Measurements from ENCODE around the gene PHKA1. TPM values are rescaled to one million over a fixed set of nuclear protein-coding genes. Genes with fewer than 3 reads are reported as not detected.

The PHKA1 gene
- total RNA-seq, 1 donor from 2014 or later = 10.9 TPM

DNA sequence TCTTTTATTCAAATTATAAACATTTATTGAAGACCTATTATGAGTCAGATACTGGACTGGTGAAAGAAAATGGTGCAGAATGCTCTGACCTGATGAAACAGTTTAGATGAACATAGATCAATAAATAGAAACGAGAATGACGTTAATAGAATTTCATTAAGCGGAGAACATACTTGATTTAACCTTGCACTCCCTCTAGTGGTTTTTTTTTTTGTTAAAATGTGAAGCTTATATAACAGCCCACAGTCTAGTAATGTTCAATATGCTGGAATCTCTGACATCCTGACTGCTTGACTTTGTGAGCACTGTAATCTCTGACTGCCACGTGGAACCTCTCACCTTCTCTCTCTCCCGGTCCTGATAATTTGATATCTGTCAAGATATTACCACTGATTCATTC is 173.8 kb downstream of the PHKA1 start:
- H3K27me3 Mint-ChIP-seq = no peaks in the 10 kb centered on the region
- peak; percentile 63 for TF ChIP-seq CTCF (conservative IDR thresholded peaks at IDR 0.05)
- H3K4me1 Mint-ChIP-seq (ENCODE audit: unreplicated experiment) = peaks cover 4% of the 10 kb centered on the region
- no peak overlapping the region for H3K27ac Mint-ChIP-seq
- no peaks in the 10 kb centered on the region for H3K9me3 Mint-ChIP-seq
- H3K36me3 Mint-ChIP-seq = peaks cover 5% of the 10 kb centered on the region
- H3K4me3 Mint-ChIP-seq = no peak overlapping the region
- no peak for DNase-seq (ENCODE audit: extremely low spot score, unreplicated experiment)

DNA sequence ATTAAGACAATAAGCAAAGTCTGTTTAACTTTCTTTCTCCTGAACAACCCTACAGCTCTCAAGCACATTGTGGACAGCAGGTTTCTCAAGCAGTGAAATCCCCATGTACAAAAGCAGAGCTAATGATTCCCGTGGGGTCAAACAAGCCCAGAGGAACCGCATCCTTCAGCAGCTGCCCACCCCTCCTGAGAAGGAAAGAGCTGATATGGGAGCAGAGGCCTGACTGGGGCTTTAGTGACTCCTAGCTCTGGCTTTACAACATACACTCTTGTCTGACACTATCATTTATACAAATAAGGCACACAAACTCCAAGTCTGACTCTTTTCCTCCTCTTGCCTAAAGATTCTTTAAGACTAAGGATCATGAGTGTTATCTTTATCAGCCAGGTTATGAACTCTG is 174.3 kb downstream of the PHKA1 start:
- no peak overlapping the region for H3K27ac Mint-ChIP-seq
- TF ChIP-seq CTCF (conservative IDR thresholded peaks at IDR 0.05) = no peak
- H3K4me3 Mint-ChIP-seq = no peak overlapping the region
- H3K9me3 Mint-ChIP-seq = no peaks in the 10 kb centered on the region
- no peak for DNase-seq (ENCODE audit: extremely low spot score, unreplicated experiment)
- H3K27me3 Mint-ChIP-seq = no peaks in the 10 kb centered on the region
- H3K36me3 Mint-ChIP-seq = peaks cover 5% of the 10 kb centered on the region
- peaks cover 4% of the 10 kb centered on the region for H3K4me1 Mint-ChIP-seq (ENCODE audit: unreplicated experiment)

DNA sequence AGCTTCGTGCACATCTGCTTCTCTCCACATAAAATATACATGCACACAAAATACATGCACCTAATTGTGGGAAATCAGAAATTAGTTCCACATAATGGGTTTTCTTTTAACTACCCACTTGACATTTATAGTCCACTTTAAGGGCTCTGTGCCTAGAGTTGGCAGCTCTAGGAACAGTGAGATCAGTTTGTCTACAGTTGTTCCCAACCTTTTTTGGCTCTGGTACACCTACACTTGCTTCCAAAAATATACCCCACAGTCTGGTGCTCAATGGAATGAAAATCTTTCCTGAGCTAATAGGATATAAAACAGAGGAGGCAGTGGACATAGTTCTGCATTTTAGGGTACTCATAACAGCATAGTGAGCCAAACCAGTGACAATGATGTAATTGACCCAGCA is 177.6 kb downstream of the PHKA1 start:
- H3K4me1 Mint-ChIP-seq (ENCODE audit: unreplicated experiment) = peaks cover 4% of the 10 kb centered on the region
- DNase-seq (ENCODE audit: extremely low spot score, unreplicated experiment) = no peak
- no peaks in the 10 kb centered on the region for H3K27me3 Mint-ChIP-seq
- no peak for TF ChIP-seq CTCF (conservative IDR thresholded peaks at IDR 0.05)
- H3K4me3 Mint-ChIP-seq = no peak overlapping the region
- no peaks in the 10 kb centered on the region for H3K36me3 Mint-ChIP-seq
- no peaks in the 10 kb centered on the region for H3K9me3 Mint-ChIP-seq
- no peak overlapping the region for H3K27ac Mint-ChIP-seq

DNA sequence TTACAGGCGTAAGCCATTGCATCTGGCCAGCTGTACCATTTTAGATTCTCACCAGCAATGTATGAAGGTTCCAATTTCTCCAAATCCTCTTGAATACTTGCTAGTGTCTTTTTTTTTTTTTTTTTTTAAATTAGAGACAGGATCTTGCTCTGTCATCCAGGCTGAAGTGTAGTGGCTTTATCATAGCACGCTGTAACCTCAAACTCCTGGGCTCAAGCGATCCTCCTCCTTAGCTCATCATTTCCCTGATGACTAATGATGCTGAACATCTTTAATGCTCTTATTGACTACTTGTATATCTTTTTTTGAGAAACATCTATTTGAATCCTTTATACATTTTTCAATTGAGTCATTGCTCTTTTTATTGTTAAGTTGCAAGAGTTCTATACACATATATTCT is 181.7 kb downstream of the PHKA1 start:
- Mint-ChIP-seq H3K27me3 (no peaks in the 10 kb centered on the region), H3K36me3 (peaks cover 4% of the 10 kb centered on the region), H3K9me3 (no peaks in the 10 kb centered on the region), H3K27ac (no peak overlapping the region), H3K4me3 (no peak overlapping the region), H3K4me1 (ENCODE audit: unreplicated experiment) (no peaks in the 10 kb centered on the region)
- no peak for TF ChIP-seq CTCF (conservative IDR thresholded peaks at IDR 0.05)
- DNase-seq (ENCODE audit: extremely low spot score, unreplicated experiment) = no peak

Other genes starting within 250 kb of the PHKA1 start
- gene HDAC8, start 141.5 kb downstream of the PHKA1 start, total RNA-seq (ENCODE audit: low replicate concordance) = 30.3 and 32.4 TPM in 2 replicates
- gene DMRTC1B, start 62.6 kb upstream of the PHKA1 start, total RNA-seq (ENCODE audit: low replicate concordance) = 1.9 and 2.2 TPM in 2 replicates
- gene FAM236B, start 68.4 kb upstream of the PHKA1 start, total RNA-seq (ENCODE audit: low replicate concordance) = not detected in 2 replicates
- not detected in 2 replicates for gene FAM236D, start 93.9 kb upstream of the PHKA1 start, total RNA-seq (ENCODE audit: low replicate concordance)
- not detected in 2 replicates for gene FAM236C, start 198.3 kb upstream of the PHKA1 start, total RNA-seq (ENCODE audit: low replicate concordance)
- not detected in 2 replicates for gene FAM236A, start 223.9 kb upstream of the PHKA1 start, total RNA-seq (ENCODE audit: low replicate concordance)
- 0.51 and 1.2 TPM in 2 replicates for gene DMRTC1, start 229.5 kb upstream of the PHKA1 start, total RNA-seq (ENCODE audit: low replicate concordance)